Measurements from ENCODE around the gene HAUS6.
"Not testable (repeated sequence)": the region's sequence is repeated elsewhere in the genome, so short reads cannot be mapped to it uniquely, and the experiment has no call there.

The HAUS6 gene

GRCh38 chr9:19030899-19031298 is 71.8 kb downstream of the HAUS6 start:
- no peak for DNase-seq

- DNase-seq: no peak
These were observed 73.8 kb downstream of the HAUS6 start for GRCh38 chr9:19028835-19029451.

- DNase-seq: no peak
These were observed 74.9 kb downstream of the HAUS6 start for GRCh38 chr9:19027825-19028224.

GRCh38 chr9:19026375-19026774 is 76.3 kb downstream of the HAUS6 start:
- peak in 1 of 2 experiments; percentile 30 for DNase-seq

GRCh38 chr9:19023078-19023477 is 79.6 kb downstream of the HAUS6 start:
- DNase-seq: no peak

- no peak for DNase-seq
These were observed 80.5 kb downstream of the HAUS6 start for GRCh38 chr9:19022206-19022605.

GRCh38 chr9:19021649-19022048 is 81.1 kb downstream of the HAUS6 start:
- DNase-seq: not testable (repeated sequence)

- no peak for DNase-seq
These were observed 81.7 kb downstream of the HAUS6 start for GRCh38 chr9:19020886-19021455.

GRCh38 chr9:19018201-19018600 is 84.5 kb downstream of the HAUS6 start:
- no peak for DNase-seq

- DNase-seq: no peak
These were observed 93.2 kb downstream of the HAUS6 start for GRCh38 chr9:19009391-19009965.
